MCF 10A (cell line): ENCODE data around the gene PROSER2. TPM values are rescaled to one million over a fixed set of nuclear protein-coding genes. Genes with fewer than 3 reads are reported as not detected.

ENCODE experiments used
- BruUV-seq: library from RNA; stranded (reverse); fragments of 400-500 nt; replicated peaks from 2 replicates; lab custom pipeline; 2021; lab: Mats Ljungman, UMichigan
- CTCF ChIA-PET: fragments of 300-600 bp; sonication (Branson Sonifier 250); formaldehyde crosslinking; extraction: SDS; loops from one replicate; lab custom pipeline; 2021; ENCODE audit warnings: antibody characterized with exemption, inconsistent platforms; lab: Yijun Ruan, JAX
- POLR2A ChIA-PET: fragments of 300-600, 350-650 bp; sonication (Branson Sonifier 250); formaldehyde crosslinking; extraction: SDS; loops from one replicate; lab custom pipeline; 2020; ENCODE audit warnings: antibody characterized with exemption, inconsistent platforms; lab: Yijun Ruan, JAX
- DNase-seq: peaks from one replicate; pipeline ENCODE4 v3.0.0-alpha.2; 2018; ENCODE audit not compliant: unreplicated experiment
- H3K27ac Mint-ChIP-seq: one replicate; pipeline ENCODE4 v1.8.0; 2022; ENCODE audit warnings: mild to moderate bottlenecking, low read depth, mixed read lengths; ENCODE audit not compliant: unreplicated experiment
- H3K27me3 Mint-ChIP-seq: one replicate; pipeline ENCODE4 v1.8.0; 2022; ENCODE audit warnings: mixed read lengths; ENCODE audit not compliant: insufficient read depth, unreplicated experiment
- H3K36me3 Mint-ChIP-seq: one replicate; pipeline ENCODE4 v1.8.0; 2022; ENCODE audit warnings: mild to moderate bottlenecking, moderate library complexity, mixed read lengths; ENCODE audit not compliant: insufficient read depth, unreplicated experiment
- H3K4me1 Mint-ChIP-seq: one replicate; pipeline ENCODE4 v1.8.0; 2022; ENCODE audit warnings: mixed read lengths; ENCODE audit not compliant: insufficient read depth, unreplicated experiment
- H3K4me3 Mint-ChIP-seq: one replicate; pipeline ENCODE4 v1.8.0; 2022; ENCODE audit warnings: mild to moderate bottlenecking, moderate library complexity, mixed read lengths; ENCODE audit not compliant: unreplicated experiment
- H3K9me3 Mint-ChIP-seq: one replicate; pipeline ENCODE4 v1.8.0; 2022; ENCODE audit warnings: mixed read lengths; ENCODE audit not compliant: unreplicated experiment
- intact Hi-C: fragments of 100-400 bp; cut with micrococcal nuclease; formaldehyde crosslinking; loops from 2 replicates; pipeline ENCODE4 v1.14.1; 2022
- total RNA-seq: library from RNA; stranded (reverse); gene quantifications from 2 replicates; pipeline ENCODE4 v1.2.3, GENCODE V29; 2022
- TF ChIP-seq, protein P1 (sequence below): fragments of 200-600 bp; IDR thresholded peaks from one replicate; pipeline ENCODE4 v1.8.0; 2022; ENCODE audit warnings: antibody characterized with exemption, mild to moderate bottlenecking; ENCODE audit not compliant: unreplicated experiment

The PROSER2 gene
- total RNA-seq, 1 experiment from 2014 or later: 58.0 TPM

DNA sequence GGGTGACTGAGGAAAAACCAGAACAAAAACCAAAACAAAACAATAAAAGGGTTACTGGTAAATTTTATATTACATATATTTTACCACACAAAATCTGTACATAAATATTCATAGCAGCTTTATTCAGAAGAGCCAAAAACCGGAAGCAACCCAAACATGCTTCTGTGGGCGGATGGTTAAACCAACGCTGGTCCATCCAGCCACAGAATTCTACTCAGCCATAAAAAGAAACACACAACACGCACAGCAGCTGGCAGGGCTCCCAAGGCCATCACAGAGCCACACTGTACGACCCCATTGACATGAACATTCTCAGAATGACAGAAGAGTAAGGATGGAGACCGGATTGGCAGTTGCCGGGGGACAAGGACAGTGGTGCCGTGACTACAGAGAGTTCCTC is 83.6 kb downstream of the PROSER2 start:
- CTCF ChIA-PET: interaction anchor here (1.0 kb wide), 1 partner anchor 10 kb away, joined by 3 read pairs; no protein-coding TSS in a partner anchor
- TF ChIP-seq, protein P1, sequence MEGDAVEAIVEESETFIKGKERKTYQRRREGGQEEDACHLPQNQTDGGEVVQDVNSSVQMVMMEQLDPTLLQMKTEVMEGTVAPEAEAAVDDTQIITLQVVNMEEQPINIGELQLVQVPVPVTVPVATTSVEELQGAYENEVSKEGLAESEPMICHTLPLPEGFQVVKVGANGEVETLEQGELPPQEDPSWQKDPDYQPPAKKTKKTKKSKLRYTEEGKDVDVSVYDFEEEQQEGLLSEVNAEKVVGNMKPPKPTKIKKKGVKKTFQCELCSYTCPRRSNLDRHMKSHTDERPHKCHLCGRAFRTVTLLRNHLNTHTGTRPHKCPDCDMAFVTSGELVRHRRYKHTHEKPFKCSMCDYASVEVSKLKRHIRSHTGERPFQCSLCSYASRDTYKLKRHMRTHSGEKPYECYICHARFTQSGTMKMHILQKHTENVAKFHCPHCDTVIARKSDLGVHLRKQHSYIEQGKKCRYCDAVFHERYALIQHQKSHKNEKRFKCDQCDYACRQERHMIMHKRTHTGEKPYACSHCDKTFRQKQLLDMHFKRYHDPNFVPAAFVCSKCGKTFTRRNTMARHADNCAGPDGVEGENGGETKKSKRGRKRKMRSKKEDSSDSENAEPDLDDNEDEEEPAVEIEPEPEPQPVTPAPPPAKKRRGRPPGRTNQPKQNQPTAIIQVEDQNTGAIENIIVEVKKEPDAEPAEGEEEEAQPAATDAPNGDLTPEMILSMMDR: no peak
- BruUV-seq: no TSS peak

DNA sequence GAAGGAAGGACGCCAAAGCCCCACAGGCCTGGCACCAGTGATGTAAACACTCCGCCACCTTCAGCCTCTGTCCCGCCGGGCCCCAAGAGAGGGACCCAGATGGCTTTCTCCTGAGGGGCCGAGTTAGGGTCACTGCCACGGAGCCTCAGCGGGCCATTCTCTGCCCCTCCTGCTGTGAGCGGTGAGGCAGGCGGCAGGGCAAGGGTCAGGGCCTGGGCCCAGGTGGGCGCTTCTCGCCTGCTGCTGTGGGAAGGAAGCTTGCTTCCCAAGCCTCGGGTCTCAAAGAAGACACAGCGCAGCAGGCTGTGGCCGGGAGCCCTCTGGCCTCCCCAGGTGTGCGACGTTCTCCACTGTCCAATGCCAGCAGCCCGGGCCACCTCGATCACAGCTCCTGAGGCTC is 84.8 kb downstream of the PROSER2 start:
- intact Hi-C loops: no loop called here
- Mint-ChIP-seq H3K9me3 (no peaks in the 10 kb centered on the region), H3K4me1 (no peaks in the 10 kb centered on the region), H3K27ac (no peak overlapping the region), H3K4me3 (no peak overlapping the region), H3K36me3 (no peaks in the 10 kb centered on the region), H3K27me3 (no peaks in the 10 kb centered on the region)
- ChIA-PET POLR2A (interaction anchor here (0.9 kb wide), 1 partner anchor 10 kb away, joined by 3 read pairs; no protein-coding TSS in a partner anchor), CTCF (interaction anchor here (0.6 kb wide), 1 partner anchor 44 kb away, joined by 4 read pairs; no protein-coding TSS in a partner anchor)
- BruUV-seq: no TSS peak
- TF ChIP-seq, protein P1: no peak
- DNase-seq: no peak

More for the DNA sequence above, 83.6 kb downstream of the PROSER2 start:
- Mint-ChIP-seq H3K4me3 (no peak overlapping the region), H3K27ac (no peak overlapping the region), H3K9me3 (no peaks in the 10 kb centered on the region), H3K36me3 (no peaks in the 10 kb centered on the region), H3K4me1 (no peaks in the 10 kb centered on the region), H3K27me3 (no peaks in the 10 kb centered on the region)
- intact Hi-C loops: no loop called here
- POLR2A ChIA-PET: no interaction called here
- DNase-seq: no peak

DNA sequence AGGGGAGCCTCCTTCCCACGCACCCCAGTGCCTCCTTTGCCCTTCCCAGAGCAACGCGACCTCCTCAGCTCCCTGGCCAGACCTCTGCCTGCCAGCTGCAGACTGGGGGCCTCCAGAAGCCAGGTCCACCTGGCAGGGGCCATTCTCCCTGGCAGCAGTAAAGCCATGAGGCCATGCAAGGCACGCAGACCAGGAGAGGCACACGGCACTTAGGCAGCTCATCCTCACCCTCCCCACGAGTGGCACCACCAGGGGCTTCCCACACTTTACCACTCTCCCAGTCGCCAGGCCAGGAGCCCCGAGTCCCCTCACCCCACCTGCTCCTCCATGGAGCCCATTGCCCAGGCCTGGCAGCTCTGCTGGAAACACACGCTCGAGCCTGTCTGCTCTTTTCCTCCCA is 85.4 kb downstream of the PROSER2 start:
- H3K36me3 Mint-ChIP-seq: no peaks in the 10 kb centered on the region
- TF ChIP-seq, protein P1: no peak
- BruUV-seq: no TSS peak

DNA sequence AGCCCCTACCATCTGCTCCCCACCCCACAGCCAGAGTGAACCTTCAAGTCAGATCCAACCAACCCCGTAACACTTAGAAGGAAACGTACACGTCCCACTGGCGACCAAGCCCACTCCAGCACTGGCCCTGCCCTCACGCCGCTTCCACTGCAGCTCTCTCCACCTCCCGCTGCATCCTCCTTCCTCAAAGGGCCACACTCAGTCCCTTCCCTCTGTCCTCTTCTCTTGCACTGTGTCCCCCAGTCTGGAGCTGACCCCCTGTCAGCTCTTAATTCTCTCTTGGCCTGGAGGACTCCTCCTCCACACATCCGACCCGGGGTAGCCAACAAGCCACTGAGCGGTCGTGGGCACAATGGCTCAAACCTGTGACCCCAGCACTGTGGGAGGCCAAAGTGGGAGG is 85.8 kb downstream of the PROSER2 start:
- CTCF ChIA-PET: interaction anchor here (0.6 to 1.1 kb wide), 5 partner anchors 12 to 1461 kb away, joined by 3 to 4 read pairs (median 3); no protein-coding TSS in a partner anchor
- Mint-ChIP-seq H3K9me3 (no peaks in the 10 kb centered on the region), H3K27me3 (no peaks in the 10 kb centered on the region), H3K27ac (peak overlapping the region; percentile 68), H3K4me1 (no peaks in the 10 kb centered on the region), H3K4me3 (no peak overlapping the region), H3K36me3 (no peaks in the 10 kb centered on the region)
- TF ChIP-seq, protein P1: no peak
- POLR2A ChIA-PET: interaction anchor here (1.2 kb wide), 1 partner anchor 11 kb away, joined by 4 read pairs; no protein-coding TSS in a partner anchor
- DNase-seq: no peak
- intact Hi-C loops: no loop called here
- BruUV-seq: no TSS peak

More for the DNA sequence above, 85.4 kb downstream of the PROSER2 start:
- ChIA-PET POLR2A (interaction anchor here (0.9 to 1.2 kb wide), 2 partner anchors 10 to 11 kb away, joined by 3 to 4 read pairs; no protein-coding TSS in a partner anchor), CTCF (interaction anchor here (0.6 to 1.1 kb wide), 4 partner anchors 12 to 125 kb away, joined by 3 to 4 read pairs (median 4); no protein-coding TSS in a partner anchor)
- Mint-ChIP-seq H3K9me3 (no peaks in the 10 kb centered on the region), H3K4me3 (no peak overlapping the region), H3K4me1 (no peaks in the 10 kb centered on the region), H3K27ac (peak overlapping the region; percentile 68), H3K27me3 (no peaks in the 10 kb centered on the region)
- intact Hi-C loops: no loop called here
- no peak for DNase-seq
